Glomerular endothelial cell (primary cell): ENCODE results near the gene CCDC106. TPM values are rescaled to one million over a fixed set of nuclear protein-coding genes. Genes with fewer than 3 reads are reported as not detected.

Source experiments
- DNase-seq: peaks from one replicate; pipeline ENCODE4 v3.0.0-alpha.2; 2011; ENCODE audit warnings: low read depth, low spot score; ENCODE audit errors: extremely low read depth
- total RNA-seq: library from RNA; depleted of rRNA; stranded (reverse); fragments of >200 nt; gene quantifications from 2 replicates; pipeline ENCODE4 v1.2.3, GENCODE V29; 2015

Gene CCDC106
- total RNA-seq, 1 donor from 2014 or later: 24.0 TPM

DNA sequence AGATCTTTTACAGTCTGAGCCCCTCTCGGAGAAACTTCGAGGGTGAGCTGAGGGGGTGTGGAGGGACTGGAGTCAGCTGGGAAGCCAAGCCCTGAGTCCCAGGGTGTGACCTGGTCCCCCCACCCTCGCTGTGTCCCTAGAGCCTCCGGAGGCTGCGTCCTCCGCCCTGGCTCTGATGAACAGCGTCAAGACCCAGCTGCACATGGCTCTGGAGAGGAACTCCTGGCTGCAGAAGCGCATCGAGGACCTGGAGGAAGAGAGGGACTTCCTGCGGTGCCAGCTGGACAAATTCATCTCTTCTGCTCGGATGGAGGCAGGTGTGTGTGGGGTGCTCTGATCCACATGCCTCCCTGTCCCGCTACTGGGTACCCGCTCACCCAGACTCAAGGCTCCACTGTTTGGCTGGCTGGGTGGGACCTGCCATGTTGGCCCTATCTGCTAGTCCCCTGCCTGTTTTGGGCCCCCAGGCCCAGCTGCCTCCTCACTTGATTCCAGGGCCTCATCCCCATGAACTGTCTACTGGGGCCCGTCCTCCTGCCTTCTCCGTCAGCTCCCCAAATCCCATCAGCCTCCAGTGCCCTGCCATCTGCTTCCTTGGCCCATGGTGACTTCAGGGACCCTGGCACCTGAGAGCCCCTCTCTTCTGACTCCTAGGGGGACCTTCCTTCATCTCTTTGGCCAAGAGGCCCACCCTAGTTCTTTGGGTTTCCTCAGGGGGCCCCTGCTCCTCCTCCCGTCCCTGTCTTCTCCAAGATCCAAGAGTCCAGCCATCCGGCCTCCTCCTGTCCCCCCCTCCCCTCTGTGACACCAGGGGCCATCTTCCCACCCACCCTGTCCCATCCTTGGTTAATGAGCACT, 1.5 kb downstream of the CCDC106 start:
- DNase-seq: no peak

DNA sequence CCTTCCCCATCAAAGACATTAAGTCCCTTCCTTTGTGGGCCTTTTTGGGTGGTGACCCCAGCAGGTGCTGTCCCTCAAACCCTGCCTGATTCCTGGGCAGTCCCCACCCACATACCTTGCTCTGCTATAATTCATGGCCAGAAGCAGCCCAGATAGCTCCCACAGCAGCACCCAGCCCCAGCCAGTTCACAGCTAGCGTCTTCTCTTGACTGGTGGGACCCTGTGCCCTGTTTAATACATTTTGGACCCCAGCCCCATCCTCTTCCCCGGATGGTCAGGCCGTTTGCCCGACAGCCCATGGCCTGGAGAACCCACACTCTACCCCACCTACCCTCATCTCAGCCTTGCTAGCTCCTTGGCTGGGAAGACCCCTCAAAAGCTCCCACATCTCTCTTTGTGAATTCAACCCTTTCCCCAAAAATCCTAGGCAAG, 2.1 kb downstream of the CCDC106 start:
- DNase-seq: no peak

DNA sequence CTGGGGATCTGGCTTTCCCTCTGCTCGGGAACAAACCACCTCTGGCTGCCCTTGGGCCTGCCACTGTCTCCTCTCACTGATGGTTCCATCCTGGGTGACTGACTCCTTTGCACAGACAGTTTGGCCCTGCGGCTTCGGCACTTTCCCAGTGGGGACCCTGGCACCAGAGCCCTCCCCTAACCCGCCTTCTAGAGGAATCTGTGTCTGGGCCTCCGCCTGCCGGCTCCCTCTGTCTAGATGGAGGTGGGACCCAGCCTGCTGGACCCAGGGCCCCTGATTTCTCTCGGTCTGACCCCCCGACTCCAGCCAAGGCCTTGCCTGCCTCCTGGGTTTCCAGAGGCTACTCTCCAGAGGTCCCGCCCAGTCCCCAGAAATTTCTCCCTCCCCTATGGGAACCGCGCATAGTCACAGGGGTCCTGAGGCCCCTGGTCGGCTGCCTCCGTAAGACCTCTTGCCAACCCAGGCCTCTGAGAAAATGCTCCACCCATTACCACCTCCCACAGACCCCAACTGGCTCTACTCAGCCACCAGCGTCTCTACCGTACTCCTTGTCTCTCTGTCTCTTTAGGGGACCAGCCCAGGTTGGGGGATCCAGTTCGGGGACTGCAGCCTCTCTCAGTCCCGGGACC, 2.7 kb downstream of the CCDC106 start:
- DNase-seq: no peak

GRCh38 chr19:55651236-55651635, 3.2 kb downstream of the CCDC106 start:
- DNase-seq: no peak

- DNase-seq: no peak
Measured at GRCh38 chr19:55652311-55653128, 4.5 kb downstream of the CCDC106 start.

GRCh38 chr19:55653651-55654322, 5.8 kb downstream of the CCDC106 start:
- DNase-seq: peak; percentile 90

GRCh38 chr19:55654323-55654867, 6.4 kb downstream of the CCDC106 start:
- peak; percentile 98 for DNase-seq

DNA sequence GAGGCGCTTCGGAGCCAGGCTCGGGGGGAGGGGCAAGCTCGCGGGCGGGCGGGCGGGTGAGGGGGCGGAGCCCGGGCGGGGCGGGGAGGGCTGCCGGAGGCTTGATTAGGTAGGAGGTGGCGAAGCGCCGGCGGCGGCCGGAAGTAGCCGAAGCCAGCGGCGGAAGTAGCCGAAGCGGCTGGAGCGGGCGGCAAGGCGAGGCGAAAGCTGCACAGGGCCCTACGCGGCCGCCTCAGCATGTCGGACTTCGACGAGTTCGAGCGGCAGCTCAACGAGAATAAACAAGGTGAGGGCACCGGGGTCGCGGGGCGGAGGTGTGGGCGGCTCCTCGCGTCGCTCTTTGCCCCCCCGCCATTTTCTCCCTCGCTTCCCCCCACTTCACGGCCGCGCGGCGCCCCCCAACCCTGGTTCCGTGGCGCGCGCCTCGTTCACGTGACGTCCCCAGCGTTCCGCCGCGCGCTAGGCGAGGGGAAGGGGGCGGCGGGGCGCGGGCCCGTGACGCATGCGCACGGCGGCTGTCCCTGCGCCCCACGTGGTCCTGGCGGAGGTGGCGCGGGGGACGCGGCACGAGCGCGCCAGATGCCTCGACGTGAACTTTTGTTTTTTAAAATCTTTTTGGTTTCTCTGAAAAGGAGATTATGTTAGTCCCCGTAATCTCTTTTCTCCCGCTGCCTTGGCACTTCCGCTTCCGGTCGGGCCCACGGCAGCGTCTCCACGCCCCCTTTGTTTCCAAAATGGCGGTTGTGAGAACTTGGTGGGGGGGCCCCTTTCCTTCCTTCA, 7.0 kb downstream of the CCDC106 start, which contains the start of gene U2AF2:
Gene U2AF2 (plus strand): TSS at position 168 of the 780 bp plus-strand sequence. CDS start 70 bp downstream, at position 238.
- no peak for DNase-seq

DNA sequence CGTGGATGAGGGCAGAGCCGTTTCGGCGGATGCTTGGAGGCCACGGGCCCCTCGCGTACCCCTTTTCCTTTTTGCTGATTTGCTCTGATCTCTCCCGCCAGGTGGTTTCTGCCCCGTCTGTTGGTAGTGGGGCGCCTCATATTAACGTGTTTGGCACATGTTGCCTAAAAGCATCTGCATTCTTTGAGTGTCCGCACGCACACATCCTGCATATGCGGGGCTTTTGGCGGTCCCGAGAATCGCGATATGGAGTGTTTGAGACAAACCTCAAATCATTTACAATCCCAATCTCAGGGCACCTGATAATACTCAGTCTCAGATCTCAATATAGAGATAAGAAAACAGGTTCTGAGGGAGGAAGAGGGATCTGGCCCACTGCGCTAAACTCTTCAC, 7.6 kb downstream of the CCDC106 start:
- no peak for DNase-seq

- DNase-seq: no peak
Measured at GRCh38 chr19:55656552-55656951, 8.5 kb downstream of the CCDC106 start.

GRCh38 chr19:55656988-55657747, 9.2 kb downstream of the CCDC106 start:
- no peak for DNase-seq

- DNase-seq: no peak
Measured at GRCh38 chr19:55658846-55659459, 10.9 kb downstream of the CCDC106 start.

DNA sequence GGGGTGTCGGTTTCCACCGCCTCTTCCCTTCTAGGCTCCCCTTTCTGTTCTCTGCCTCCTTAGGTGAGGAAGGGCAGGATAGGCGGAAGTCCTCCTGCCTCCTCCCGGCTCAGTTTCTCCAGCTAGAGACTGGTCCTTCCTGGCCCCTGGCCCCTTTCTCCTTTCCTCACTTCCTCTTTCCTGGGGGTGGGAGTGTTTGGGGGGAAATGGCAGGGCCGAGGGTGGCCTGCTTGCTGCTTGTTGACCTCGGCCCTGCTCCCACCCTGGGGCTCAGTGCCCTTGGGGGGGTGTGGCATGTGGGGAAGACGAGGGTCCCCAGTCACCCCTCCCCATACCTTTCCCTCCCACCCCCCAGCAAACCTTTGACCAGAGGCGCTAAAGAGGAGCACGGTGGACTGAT, 11.8 kb downstream of the CCDC106 start:
- no peak for DNase-seq

DNA sequence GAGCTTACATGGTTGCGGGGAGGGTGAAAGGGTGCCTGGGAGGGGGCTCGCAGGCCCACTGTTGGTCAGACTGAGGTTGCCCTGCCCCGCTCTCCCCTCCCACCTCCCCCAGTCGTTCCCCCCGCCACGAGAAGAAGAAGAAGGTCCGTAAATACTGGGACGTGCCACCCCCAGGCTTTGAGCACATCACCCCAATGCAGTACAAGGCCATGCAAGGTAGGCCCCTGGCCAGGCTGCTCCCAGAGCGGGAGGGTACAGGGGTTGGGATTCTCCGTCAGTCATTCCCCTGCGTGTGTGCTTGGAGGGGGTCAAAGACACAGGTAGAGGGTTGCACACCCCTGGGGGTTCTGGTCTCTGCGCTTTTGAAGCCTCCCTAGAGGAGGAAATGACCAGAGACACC, 12.4 kb downstream of the CCDC106 start:
- no peak for DNase-seq

- no peak for DNase-seq
Measured at GRCh38 chr19:55660991-55661390, 13.0 kb downstream of the CCDC106 start.

GRCh38 chr19:55661826-55662225, 13.8 kb downstream of the CCDC106 start:
- no peak for DNase-seq

- no peak for DNase-seq
Measured at GRCh38 chr19:55663846-55664536, 16.0 kb downstream of the CCDC106 start.
